ENCODE data around the gene EPHA1.

- no peak for TF ChIP-seq EZH2 (IDR thresholded peaks at IDR 0.05; ENCODE audit: insufficient read depth, low read length)
- no peak for TF ChIP-seq CTCF (IDR thresholded peaks at IDR 0.05; ENCODE audit: insufficient read depth, low read depth, low read length)
These were observed 15.2 kb downstream of the EPHA1 start for GRCh38 chr7:143393267-143394041.

All from astrocyte (in vitro differentiated cells and primary cell).